Measurements from ENCODE around the gene CLDN5.

The CLDN5 gene

GRCh38 chr22:19525666-19526065 lies 1.5 kb upstream of the CLDN5 start:
- no peak for TF ChIP-seq CTCF (IDR thresholded peaks at IDR 0.05)

- no peak for TF ChIP-seq CTCF (IDR thresholded peaks at IDR 0.05)
Measured at GRCh38 chr22:19525116-19525660, 978 bp upstream of the CLDN5 start.

- no peak for TF ChIP-seq CTCF (IDR thresholded peaks at IDR 0.05)
Measured at GRCh38 chr22:19523240-19524169, 705 bp downstream of the CLDN5 start.

GRCh38 chr22:19522881-19523239 lies 1.4 kb downstream of the CLDN5 start:
- TF ChIP-seq CTCF (IDR thresholded peaks at IDR 0.05) = no peak

- no peak for TF ChIP-seq CTCF (IDR thresholded peaks at IDR 0.05)
Measured at GRCh38 chr22:19522190-19522880, 1.9 kb downstream of the CLDN5 start.

GRCh38 chr22:19520566-19521305 lies 3.5 kb downstream of the CLDN5 start:
- TF ChIP-seq CTCF (IDR thresholded peaks at IDR 0.05) = no peak

- no peak for TF ChIP-seq CTCF (IDR thresholded peaks at IDR 0.05)
Measured at GRCh38 chr22:19520007-19520406, 4.2 kb downstream of the CLDN5 start.

Data from LNCAP (cell line).